HG02885 (cell line): ENCODE data around the gene CEP128.
A peak's percentile ranks its signal among the peaks of the same experiment; 100 is the strongest.

Experiments used
- ATAC-seq: cut with Tn5 transposase; IDR thresholded peaks from one replicate; pipeline ENCODE4 v1.9.1; 2021; ENCODE audit warnings: mild to moderate bottlenecking; ENCODE audit not compliant: unreplicated experiment, poor library complexity

CEP128 gene

DNA sequence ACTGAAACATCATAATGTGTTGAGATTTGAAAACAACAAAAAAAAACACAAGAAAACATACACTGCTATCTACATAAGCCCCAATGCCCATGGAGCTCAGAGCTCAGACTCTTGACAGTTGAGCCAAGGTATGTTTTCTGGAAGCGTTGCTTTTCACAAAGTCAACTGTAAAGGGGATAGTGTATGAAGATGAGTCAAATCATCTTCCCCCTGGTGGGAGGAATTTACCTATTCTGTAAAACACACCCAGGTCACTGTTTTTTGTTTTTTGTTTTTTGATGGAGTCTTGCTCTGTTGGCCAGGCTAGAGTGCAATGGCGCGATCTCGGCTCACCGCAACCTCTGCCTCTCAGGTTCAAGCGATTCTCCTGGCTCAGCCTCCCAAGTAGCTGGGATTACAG lies 368.9 kb downstream of the CEP128 start:
- ATAC-seq, result no peak

DNA sequence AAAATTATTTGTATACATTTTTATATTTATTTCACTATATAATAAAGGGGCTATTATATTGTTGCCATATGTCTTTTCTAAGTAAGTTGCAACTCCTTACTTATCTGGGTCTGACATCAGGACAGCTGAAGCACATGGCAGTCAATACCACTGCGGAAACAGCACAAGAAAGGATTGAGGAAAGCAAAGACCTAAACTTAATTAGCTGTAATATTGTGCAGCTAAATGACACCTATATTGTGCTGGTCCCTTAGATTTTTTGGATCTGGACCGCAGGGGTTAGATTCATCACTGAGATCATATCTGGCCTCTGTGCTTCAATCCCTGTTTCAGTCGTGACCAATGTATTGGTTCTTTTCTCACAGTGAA lies 370.6 kb downstream of the CEP128 start:
- ATAC-seq, result no peak

DNA sequence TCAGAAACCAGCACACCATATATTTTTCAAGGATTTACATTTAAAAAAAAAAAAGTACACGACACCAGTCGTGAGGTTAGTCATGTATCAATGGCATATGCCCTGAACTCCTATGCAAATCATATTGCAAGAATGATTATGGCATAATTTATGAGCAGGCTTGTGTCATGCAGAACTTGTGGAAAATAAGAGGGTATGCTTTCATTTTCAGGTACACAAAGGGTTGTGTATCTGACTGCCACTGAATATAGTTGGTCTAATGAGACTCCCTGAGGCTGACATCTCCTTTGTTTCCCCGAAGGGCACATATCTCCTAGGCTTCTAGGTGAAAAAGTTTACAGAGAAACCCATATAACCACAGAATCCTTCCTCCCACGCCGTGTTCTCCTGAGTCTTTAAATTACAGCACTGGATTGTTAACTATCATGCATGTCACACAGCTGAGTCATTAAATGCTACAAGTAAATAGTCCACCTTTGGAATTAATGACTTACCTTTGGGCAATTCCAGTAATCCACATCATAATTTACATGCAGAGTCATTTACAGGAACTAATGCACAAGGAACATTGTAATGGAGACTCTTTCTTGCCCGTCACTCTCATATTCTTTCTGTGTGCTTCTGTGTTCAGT lies 373.5 kb downstream of the CEP128 start:
- ATAC-seq, result no peak

DNA sequence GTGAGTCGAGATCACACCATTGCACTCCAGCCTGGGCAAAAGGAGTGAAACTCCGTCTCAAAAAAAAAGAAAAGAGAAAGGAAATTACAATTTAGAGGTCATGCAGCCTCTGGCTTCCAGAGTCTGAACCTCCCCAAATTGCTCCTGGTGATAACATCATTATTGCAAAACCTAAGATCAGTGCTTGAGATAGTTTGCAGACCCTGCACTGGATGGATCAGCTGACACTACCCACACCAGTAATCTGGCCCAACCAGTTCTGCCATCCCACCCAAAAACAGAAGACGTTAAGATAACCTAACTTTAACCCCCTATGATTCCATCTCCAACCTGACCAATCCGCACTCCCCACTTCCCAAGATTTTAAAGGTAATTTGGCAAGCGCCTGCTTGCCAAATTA lies 376.5 kb downstream of the CEP128 start:
- ATAC-seq, result no peak

DNA sequence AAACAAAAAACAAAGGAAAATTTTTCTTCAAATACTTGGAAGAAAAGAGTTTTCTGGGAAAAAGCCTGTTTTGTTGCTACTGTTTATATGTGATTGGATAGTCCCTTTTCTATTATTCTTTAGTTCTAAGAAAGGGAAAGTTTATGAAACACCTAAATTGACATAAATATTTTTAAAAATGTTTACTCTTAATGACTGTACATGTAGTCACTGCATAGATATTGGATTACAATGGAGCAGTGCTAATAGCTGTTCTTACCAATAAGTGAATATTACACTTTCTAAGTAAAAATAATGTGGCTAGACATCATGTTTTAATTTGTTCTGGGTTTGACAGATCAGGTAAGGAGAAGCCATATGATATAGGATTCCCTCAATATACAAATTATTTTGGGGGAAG lies 377.5 kb downstream of the CEP128 start:
- no peak for ATAC-seq

DNA sequence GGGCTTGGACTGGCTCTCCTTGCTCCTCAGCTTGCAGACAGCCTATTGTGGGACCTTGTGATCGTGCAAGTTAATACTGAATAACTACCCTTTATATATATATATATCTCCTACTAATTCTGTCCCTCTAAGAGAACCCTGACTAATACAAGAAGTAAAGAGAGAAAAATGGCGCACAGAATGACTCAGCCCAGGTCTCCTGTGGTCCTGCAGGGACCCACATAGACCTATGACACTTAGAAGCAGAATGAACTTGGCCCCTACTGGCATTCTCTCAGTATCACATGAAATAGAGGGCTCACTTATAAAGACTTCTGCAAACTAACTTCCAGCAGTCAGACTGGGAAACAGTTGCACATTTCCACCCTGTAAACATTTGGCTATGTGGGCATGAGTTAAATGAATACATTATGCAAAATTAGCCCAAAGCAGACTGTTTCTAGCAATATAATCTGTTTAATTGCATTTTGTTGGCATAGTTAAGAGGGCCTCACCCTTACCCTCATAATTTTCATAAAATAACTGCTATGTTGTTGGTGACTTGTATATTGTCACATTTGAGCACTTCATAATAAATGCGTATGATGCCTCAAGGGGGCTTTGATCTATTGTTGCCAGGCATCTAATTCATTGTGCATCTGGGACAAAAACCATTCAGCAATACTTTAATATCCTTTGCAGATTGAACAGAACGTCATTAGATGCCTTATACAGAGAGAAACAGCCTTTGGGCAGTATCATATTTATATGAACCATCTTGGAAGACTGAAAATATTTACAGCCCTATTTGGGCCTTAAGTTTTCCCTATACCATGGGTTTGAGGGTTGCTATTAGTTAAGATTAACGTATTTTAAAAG lies 380.5 kb downstream of the CEP128 start:
- peak; percentile 97 for ATAC-seq

DNA sequence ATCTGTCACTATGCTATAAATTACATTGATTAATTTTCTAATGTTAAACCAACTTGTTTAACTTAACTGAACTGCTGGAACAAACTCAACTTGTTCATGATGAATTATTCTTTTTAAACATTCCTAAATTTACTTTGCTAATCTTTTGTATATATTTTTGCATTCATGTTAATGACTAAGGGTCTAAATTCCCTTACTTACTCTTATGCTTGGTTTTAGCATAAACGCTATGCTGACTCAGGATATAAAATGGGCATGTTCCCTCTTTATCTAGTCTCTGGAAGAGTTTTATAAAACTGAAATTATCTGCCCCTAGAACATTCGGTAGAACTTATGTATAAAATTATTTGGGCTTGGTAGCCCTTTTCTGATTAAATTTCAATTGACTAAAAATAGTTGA lies 387.4 kb downstream of the CEP128 start:
- ATAC-seq, result no peak

DNA sequence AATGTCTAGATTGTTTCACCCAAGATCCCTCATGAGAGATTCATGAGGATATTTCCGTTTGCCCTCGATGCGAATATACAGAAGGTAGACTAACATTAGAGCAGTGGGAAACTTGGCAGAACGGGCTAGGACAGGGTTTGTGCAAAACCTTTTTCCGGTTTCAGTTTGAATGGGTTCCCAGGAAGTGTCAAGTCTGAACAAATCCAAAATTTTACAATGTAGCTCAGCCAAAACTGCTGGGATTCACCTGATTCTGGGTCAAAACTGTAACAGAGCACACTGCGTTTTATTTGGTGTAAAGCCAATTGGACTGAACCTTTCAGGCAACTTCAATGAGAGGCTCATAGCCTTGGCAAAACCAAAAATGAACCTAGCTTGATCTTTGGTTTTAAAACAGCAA lies 392.4 kb downstream of the CEP128 start:
- ATAC-seq, result no peak

DNA sequence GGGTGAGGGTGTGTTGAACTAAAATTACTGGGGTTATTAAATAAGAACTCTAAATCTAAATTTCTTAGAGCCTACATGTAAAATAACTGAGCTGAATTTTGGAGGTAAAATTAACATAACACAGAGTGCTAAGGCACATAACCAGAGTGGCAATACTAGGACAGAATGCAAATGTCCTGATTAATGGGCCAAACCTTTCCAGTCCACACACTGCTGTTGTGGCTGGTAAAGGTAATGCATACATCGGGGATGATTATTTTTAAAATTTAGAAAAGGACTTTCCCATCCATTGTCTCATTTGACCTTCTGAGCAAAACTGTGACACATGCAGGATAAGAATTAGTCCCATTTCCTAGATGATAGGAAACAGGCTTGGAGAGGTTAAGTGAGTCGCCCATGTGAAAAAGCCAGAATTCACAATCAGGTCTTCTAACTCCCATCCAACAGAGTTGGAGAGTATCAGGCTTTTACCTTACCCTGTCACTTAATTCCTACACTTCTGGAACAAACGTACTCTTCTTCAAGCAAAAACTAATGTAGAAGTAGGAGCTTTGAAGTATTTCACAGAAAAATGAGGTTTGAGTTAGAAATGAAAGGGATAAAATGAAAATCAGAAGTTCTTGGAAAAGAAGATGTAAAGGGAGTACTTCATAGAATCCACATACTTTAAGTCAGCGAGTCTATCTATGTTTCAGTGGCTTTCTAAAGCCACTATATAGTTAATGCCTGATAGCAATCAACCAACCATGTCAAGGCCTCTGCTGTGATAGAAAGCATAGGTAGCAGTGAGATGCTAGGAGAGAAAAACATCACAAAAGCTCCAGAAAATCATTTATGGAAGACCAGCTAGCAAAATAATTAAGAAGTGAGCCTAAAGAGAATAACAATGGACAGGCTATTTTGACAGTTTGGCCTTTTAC lies 395.3 kb downstream of the CEP128 start:
- ATAC-seq, result no peak

DNA sequence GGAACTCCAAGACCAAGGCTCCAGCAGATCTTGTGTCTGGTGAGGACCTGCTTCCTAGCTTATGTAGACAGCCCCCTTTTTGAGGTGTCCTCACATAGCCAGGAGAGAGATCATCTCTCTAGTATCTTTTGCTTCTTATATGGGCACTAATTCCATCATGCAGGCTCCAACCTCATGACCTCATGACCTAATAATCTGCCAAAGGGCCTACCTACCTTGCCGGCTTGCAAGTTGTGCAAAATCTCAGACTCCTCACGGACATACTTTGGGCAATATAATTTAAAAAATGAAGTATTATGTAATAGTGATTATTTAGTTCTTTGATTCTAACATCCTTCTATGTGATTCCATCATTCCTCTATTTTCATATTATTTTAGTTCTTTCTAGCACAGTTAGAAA lies 397.2 kb downstream of the CEP128 start:
- no peak for ATAC-seq

DNA sequence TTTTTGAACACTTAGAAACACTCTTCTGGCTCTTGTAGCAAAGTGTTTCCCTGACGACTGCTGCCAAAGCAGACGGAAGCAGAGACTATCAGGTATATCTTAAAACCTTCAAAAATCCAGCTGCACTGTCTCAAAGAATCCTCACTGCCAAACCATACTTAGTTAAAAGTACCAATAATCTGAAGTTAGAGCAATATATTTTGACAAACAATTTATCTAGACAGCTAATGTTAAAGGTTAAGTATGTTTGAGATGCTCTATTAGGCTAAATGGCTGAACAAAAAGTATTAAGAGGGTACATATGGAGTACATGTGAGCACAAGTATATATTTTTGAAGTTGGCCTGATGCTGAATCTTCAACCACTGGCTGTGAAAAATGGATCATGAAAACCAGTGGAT lies 398.3 kb downstream of the CEP128 start:
- no peak for ATAC-seq

DNA sequence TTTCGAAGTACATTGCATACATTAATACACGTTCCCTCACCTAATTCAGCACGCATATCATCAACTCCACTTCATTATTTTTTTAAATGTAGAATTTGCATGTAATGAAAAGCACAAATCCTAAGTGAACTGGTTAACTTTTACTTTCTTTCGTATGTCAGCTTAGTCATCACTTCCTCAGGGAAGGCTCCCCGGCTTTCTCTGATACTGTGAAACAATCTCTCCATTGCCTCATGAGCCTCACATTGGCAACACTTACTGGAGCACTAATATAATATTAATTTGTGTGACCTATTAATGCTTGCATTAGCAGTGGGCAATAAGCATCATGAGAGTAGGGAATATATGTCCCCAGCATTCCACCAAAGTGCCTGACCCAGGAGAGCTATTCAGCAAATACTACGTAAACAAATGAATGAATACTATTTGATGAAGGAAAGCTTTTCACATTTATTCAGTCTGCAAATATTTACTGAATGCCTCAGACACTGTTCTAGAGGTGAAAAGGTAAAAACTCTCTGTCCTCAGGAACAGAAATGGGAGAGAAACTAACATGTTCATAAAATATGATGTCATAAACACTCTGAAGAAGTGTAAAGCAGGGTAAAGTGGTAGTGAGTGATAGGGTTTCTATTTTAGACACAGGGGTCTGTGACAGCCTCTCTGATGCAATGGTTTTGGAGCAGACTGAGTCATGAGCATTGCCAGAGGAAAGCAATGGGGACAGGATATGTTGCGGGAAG lies 402.7 kb downstream of the CEP128 start:
- no peak for ATAC-seq

DNA sequence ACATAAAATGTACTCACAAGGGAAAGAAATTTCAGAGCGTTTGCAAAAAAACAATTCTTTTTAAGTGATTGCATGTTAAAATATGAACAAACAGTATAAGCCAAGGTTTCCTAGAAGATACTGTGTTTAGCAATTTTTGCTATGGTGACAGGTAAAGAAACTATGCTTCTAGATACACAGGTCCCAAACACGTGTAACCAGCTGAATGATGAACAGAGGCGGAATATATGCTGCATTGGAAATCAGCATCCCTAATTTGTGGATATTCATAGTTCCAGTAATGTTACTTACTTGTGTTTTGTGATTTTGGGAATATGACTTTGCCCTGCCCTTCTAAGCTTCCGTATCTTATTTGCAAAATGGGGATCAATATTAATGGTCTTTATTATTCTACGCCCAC lies 403.9 kb downstream of the CEP128 start:
- no peak for ATAC-seq

DNA sequence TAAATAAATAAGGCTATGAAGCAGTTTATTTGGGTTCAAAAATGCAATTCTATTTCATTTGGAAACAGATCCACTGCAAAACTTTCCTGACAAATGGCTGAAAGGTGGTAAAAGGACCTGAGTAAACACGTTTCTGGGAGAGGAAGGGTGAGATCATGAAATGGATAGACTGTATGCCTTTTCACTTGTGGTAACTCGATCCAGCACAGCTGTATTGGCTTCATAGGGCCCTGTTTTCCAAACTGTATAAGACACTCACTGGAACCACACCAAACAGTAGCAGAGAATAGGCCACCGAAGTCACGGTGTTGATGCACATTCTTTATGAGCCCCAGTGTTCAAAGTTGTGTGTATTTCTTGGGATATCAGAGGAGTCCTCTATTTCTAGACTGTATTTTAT lies 405.1 kb downstream of the CEP128 start:
- ATAC-seq, result no peak

DNA sequence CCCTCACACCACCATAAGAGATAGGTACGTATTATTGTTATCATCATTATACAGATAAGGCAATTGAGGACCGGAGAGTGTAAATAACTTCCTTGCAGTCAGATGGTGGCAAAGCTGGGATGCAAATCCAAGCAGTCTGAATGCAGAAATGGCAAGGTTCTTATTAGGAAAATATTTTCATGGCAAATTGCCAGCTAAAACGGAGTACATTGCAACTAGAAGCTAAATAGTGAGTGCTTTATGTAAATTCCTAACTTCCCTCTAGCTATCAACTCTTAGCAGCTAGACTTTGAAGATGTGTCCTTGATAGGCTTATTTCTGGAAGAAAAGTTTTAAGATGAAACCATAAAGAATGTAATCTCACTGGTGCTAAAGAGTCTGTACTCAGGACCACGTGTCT lies 406.4 kb downstream of the CEP128 start:
- ATAC-seq, result no peak

DNA sequence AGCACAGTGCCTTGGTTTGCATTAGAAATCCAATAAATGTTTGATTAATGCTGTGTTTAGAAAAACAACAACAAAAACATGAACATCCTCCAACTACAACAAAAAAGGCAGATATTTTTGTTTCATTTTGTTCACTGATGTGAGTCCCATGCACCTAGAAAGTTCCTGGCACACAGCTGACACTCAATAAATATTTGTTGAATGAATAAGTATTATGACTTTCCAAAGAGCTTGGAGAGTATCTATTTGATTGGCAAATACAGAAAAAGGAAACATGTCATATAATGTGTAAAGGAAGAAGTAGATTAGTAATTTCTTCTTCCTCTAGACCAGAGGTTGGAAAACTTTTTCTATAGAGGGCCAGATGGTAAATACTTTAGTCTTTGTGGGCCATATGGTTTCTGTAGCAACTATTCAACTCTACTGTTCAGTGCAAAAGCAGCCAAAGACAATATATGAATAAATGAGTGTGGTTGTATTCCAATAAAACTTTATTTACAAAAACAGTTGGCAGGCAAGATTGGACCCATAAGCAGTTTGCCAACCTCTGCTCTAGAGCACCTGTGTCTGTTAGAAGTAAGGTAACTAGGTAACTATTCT lies 417.9 kb downstream of the CEP128 start:
- no peak for ATAC-seq

DNA sequence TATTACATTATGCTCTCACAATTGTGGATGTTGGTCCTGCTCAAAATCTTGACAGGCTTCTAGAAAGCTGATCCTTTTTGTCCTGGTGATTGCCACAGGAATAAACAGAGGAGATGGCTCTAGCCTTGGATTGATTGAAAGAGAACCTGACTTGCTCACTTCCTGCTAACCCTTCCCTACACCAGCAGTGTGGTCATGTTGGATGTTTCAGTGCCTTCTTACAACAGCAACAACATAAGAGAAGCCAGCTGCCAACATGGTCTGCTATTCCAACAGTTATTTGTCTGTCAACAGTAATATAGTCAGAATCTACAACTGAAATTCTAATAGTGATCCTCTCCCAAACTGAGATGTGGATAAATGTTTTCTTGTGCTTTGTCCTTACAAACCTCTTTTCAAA lies 418.6 kb downstream of the CEP128 start:
- no peak for ATAC-seq

DNA sequence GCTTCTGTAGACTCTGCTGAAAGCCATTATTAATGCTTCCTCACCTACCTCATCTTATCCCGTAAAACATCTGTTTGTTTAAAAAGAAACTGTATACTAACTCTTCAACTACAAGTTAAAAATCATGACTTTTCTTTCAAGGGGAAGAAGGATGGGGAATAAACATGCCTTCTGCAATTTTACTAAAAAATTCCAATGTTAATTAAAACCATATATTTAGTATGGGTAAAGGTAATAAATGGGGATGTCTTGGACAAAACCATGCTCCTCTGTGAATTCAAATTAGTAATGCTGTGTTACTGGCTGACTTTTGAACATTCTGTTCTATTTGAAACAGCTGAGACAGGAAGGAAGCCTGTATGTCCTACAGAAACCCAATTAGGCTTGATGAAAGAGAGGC lies 419.1 kb downstream of the CEP128 start:
- ATAC-seq, result no peak

DNA sequence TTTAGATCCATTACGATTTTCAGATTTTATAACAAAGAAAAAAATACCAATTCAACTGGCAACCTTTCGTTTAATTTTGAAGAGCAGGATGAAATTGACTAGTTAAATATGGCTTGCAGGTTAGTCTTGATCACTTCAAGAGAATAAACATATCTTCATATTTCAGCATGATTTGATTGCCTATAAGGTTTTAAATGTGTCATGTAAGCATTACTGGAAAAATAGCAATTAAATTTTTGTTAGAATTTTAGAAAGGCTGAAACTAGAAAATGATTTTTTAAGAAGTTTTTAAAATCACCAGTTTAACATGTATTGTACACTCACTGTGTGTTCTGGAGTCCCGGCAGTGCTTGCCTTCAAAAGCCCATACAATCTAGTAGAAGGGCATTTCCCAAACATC lies 420.1 kb downstream of the CEP128 start:
- no peak for ATAC-seq

DNA sequence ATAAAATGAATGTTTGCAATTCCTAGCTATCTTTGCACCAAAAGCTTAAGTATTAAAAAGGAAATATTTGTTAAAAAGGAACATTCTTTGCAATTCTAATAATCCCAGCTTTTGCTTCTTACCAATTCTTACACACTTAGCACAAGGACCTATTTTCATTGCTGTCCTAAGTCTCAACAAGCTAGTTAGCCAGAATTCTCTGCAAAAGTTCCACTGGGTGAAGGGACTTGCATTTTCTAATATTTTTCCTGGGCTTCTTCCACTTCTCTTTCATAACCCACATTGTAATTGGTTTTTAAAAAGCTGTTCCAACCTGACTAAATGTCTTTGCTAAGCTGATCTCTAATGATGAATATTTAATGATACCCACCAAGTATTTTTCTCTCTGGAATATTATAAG lies 422.5 kb downstream of the CEP128 start:
- no peak for ATAC-seq
